Suprapubic skin (tissue), 4 donors: ENCODE measurements around the gene ACAA1.

Experiments
- EP300 ChIP-seq: sonication (generic); formaldehyde crosslinking; IDR thresholded peaks from one replicate; pipeline ENCODE4 v1.6.1; 2017; ENCODE audit warnings: antibody characterized with exemption
- POLR2A ChIP-seq, 2 donors: fragments of 450-650 bp; IDR thresholded peaks; one replicate each; pipeline ENCODE4 v1.6.1; 2017; ENCODE audit warnings: antibody characterized with exemption in 2 of 2, mild to moderate bottlenecking in 2 of 2, moderate library complexity in 2 of 2
- POLR2AphosphoS5 ChIP-seq, 3 donors: sonication (generic); formaldehyde crosslinking; IDR thresholded peaks; one replicate each; pipeline ENCODE4 v1.6.1; 2017; ENCODE audit warnings: antibody characterized with exemption in 3 of 3

DNA sequence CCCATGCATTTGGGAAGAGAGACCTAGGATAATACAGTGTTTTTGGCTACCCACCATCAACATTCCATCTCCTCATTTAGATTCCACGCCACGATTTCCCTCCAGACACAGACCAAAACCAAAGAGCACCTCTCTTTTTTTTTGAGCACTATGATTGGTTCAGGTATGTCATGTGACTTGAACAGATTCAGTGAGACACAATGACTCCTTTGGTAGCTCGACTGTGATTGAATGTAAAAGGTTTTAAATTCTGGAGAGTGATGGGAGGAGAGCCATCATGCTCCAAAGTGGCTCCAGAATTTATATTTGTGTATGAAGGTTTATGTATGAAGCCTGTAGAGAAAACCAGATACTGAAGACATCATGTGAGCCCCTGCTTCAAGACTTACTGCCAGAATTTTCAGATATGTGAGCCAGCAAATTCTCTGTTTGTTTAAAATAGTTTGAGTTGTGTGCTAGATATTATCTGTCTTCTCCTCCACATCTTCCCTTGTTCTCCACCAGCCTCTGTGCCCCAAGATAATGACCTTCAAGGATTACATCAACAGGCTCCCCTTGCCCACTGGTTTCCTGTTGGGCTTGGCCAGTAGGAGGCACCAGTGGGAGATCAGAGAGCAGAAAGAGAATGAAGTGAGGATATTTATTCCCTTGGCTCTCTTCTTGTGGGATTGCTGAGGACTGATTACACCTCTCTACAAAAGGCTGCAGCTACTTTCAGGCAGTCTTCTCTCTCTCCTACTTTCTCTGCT, 14.0 kb upstream of the ACAA1 start:
- no peak for TF ChIP-seq EP300
- TF ChIP-seq POLR2AphosphoS5 (IDR thresholded peaks at IDR 0.05): no peak
- no peak for TF ChIP-seq POLR2A (IDR thresholded peaks at IDR 0.05)
